CD4-positive, alpha-beta T cell treated with Interferon gamma for 1 hour (primary cell): ENCODE measurements around the gene PPP1R26.
"Not testable (repeated sequence)": the region's sequence is repeated elsewhere in the genome, so short reads cannot be mapped to it uniquely, and the experiment has no call there.

ENCODE experiments used
- DNase-seq: peaks from one replicate; pipeline ENCODE4 v3.0.0-alpha.2; 2020

PPP1R26 gene, protein sequence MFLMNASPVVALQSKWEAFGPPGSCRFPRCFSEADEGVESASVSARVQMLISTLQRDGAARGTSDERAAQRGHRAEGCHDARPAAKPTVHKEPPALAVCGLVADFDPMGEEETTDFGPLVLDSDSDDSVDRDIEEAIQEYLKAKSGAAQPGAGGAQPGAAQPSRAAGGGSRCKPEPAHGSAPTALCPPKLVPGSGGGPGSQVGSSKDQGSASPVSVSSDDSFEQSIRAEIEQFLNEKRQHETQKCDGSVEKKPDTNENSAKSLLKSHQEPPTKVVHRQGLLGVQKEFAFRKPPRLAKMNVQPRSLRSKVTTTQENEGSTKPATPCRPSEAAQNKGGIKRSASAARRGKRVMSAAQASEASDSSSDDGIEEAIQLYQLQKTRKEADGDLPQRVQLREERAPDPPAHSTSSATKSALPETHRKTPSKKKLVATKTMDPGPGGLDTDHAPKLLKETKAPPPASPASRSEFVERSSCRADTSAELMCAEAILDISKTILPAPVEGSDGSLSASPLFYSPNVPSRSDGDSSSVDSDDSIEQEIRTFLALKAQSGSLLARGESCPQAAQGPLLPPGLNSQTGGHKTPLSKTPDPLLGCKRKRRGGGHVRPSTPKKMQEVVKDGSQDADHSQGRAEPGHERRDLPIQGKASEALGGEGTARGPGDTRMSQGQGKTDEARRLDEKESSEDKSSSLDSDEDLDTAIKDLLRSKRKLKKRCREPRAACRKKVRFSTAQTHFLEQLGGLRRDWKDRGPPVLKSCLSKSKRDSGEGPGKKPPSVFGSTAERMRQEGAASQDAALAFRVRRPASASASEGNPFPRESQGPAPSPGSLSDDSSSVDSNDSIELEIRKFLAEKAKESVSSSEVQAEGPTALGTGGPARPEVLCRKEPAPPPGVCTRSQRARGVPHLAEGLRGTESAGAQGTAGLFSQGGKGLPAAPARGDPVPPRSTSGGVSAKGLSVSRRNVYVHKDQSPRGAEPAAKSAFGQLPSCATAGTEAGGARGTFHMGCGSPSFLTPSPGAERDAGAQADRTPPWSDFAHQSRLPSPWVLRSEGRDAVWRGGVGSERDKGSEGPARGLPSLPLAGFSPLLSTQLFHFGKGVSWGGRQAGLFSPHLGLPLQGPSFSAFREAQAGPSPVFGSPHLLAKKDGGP (N-terminal part only)

DNA sequence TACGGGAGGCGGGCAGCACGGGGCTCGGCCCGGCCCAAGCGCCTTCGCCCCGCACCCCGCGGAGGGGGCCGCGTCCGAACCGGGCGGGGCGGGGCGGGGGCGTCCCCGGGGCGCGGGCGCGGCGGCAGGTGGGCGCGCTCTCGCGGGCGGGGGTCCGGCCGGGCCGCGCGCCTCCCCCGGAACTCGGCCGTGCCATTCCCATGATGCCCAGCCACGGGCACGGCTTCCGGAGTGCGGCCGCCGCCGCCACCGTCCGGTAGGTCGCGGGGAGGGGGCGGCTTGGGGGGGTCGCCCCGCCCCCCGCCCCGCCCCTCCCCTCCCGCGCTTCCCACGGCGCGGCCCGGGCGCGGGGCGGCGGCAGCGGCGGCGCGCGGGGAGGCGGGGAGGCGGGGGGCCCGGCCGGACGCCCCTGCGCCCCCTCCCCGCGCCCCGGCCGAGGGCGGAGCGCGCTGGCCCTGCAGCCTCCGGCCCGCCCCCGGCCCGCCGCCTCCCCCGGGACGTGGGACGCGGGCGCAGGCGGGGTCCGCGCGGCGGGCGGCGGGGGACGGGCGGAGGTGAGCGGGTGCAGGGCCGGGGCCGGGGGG is at the start of gene PPP1R26:
PPP1R26 (plus strand) TSS at position 314 of the 584 bp plus-strand sequence. CDS start 4,729 bp downstream, outside the sequence.
- no peak for DNase-seq

DNA sequence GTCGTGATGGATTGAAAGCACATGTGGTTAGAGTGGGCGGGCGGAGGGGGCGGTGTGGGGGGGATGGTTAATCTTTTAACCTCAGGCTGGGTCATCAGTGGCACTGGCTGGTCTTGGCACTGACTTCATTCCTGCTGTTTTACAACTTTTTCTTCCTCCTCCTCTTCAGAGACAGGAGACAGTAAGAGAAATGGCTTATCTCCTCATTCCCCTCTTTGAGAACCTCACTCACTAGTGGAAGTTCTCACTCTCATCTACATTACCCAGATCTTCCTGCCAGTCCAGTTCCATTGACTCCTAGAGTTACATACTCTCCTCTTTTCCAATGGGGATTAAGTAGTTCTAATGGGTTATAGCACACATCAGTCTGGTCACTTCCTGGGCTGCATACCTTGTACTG is 42.3 kb upstream of the PPP1R26 start:
- DNase-seq = no peak

DNA sequence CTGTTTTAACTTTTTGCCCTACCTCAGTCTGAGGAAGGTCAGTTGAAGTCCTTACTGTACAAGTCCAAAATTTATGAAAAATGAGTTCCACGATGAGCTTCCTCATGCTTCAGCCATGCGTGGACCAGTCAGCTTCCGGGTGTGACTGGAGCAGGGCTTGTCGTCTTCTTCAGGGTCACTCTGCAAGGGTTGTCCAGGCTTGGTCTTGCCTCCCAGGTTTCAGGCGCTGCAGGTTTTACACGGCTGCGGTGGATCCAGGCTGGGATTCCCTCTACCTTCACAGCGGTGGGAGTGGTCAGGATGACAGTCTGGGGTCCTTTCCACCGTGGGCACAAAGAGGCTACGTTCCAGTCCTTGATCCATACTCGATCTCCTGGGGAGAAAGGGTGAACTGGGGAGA is 41.9 kb upstream of the PPP1R26 start:
- not testable (repeated sequence) for DNase-seq

DNA sequence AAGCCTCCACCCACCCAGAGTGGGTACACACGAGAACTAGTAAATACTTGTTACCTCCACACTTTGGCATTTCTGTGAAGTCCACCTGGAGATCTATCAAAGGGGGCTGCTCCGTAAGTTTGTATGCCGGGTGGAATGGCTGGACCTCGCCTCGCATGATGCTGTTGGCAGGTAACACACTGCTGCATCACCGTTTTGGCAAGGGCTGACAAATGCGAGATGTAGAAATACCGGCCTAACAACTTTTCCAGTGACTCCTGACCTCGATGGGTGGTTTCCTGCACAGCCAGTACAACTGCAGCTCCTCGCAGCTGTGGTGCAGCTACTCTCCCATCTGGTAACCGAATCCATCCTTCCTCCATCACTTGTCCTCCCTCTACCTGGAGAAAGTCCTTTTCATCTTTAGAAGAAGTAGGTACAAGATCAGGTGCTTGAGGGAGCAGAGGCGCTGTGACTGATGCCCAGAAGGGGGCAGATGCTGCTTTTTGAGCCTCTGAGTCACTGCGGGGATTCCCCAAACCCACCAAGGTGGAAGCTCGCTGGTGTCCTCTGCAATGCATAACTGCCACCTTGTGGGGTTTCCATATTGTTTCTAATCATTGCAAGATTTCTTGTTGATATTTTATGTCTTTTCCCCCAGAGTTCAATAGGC is 40.9 kb upstream of the PPP1R26 start:
- DNase-seq = not testable (repeated sequence)

DNA sequence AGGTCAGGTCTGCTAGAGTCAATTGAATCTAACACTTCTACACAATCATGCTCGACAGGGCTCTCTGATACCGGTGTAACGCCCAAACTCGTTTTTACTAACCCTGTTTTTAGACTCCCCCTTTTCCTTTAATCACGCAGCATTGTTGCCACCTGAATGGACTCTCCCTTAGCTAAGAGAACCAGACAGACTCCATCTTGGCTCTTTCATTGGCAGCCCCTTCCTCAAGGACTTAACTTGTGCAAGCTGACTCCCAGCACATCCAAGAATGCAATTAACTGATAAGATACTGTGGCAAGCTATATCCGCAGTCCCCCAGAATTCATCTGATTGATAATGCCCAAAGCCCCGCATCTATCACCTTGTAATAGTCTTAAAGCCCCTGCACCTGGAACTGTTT is 40.1 kb upstream of the PPP1R26 start:
- not testable (repeated sequence) for DNase-seq

DNA sequence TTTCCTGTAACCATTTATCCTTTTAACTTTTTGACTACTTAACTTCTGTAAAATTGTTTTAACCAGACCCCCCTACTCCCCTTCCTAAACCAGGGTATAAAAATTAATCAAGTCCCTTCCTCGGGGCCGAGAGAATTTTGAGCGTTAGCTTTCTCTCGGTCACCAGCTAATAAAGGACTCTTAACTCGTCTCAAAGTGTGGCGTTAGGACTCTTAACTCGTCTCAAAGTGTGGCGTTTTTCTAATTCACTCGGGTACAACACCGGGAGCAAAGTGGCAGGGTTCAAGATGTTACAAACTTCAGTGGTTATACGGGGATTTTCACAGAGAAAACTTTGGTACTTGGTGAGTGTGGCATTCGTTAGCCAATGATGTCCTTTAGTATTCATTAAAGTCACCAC is 39.7 kb upstream of the PPP1R26 start:
- DNase-seq = no peak

DNA sequence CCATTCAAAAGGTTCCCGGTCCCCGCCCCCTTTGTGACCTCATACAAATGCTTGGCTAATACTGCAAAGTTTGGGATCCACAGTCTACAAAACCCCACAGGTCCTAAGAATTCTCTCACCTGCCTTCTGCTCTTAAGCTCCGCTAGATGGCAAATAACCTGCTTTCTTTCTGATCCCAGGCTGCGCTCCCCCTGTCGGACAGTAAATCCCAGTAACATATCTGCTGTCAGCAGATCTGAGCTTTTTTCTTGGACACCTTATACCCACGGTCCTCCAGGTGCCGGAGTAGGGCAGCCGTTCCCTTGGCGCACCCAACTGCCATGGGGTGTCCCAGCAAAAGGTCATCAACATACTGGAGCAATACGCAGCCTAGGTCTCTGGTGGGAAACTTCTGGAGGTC is 39.0 kb upstream of the PPP1R26 start:
- DNase-seq = no peak

DNA sequence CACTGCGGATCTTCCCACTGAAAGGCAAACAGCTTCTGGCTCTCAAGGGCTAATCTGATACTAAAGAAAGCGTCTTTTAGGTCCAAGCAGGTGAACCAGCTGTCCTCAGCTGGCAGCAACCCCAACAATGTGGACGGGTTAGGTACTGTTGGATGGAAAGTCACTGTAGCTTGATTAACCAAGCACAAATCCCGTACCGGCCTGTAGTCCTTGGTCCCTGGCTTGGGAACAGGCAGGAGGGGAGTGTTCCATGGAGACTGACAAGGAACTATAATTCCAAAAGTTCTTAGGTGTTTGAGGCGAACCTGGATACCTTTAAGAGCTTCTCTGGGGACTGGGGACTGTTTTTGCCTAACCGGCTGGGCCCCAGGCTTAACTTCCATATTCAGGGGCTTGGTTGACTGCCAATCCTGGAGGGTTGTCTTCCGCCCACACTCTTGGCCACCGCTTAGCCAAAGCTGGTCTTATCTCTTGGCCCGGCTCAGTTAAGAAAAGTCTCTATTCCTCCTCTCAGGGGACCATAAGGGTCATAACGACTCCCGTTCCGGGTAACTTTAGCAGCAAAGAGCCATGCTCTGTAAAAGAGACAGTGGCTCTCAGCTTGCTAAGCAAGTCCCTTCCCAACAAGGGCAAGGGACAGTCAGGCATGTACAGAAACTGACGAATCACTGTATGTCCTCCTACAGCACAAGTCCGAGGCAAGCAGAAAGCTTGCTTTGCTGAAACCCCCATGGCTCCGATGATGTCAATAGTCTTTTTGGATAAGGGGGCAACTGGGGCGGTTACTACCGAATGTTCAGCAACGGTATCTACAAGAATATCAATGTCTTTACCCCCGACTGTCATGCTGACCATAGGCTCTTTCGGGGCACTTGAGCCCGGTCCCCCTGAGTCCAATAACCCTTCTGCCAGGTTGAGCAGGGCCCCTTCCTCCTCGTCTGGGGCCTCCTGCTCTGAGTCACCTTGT is 38.2 kb upstream of the PPP1R26 start:
- not testable (repeated sequence) for DNase-seq

DNA sequence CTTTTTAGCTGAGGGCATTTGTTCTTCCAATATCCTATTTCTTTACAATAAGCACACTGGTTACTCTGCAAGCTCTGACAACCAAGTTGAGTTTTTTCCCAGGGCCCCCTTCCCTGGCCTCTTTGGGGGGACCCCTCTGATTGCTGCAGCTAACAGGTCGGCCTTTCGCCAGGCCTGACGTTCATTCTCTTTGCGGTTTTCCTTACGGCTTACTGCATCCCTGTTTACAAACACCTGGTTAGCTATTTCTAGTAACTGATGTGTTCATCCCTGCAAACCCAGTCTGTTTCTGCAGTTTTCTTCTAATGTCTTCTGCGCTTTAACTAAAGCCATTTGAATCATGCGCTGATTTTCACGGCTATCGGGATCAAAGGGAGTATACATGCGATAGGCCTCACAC is 37.5 kb upstream of the PPP1R26 start:
- no peak for DNase-seq

DNA sequence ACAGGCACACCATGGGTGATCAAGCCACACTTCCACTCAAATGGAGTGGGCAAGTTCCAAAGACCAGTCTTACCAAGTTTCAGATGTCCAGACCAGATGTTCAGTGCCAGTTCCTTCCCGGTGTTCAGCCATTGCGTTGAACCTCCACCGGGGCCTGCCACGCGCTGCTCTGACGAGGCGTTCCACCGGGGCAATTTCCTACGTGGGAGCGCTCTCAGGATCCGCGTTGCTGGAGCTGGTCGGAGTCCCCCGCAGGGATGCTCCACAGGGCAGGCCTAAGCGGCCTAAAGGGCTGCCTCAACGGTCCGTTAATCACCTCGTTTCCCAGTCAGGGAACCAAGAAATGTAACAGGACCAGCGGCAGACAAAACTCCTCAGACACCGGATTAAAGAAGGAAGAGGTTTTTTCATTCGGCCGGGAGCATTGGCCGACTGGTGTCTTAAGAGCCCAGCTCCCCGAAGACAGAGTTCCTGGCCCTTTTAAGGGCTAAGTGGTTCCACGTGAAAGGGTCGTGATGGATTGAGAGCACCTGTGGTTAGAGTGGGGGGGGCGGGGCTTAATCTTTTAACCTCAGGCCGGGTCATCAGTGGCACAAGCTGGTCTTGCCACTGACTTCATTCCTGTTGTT is 35.7 kb upstream of the PPP1R26 start:
- no peak for DNase-seq

DNA sequence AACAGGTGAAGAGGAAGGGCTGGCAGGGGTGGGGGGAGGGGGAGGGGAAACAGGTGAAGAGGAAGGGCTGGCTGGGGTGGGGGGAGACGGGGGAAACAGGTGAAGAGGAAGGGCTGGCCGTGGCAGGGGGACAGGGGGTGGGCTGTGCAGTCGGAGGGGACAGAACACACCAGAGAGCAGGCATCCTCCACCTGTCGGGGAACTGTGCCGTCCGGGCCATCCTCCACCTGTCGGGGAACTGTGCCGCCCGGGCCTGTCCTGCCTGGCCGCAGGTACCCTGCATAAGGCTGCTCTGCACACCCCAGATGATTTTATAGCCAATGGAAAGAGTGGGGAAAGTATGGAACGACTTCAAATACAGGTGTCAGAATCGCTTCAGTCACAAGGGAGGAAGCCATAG is 32.5 kb upstream of the PPP1R26 start:
- no peak for DNase-seq

DNA sequence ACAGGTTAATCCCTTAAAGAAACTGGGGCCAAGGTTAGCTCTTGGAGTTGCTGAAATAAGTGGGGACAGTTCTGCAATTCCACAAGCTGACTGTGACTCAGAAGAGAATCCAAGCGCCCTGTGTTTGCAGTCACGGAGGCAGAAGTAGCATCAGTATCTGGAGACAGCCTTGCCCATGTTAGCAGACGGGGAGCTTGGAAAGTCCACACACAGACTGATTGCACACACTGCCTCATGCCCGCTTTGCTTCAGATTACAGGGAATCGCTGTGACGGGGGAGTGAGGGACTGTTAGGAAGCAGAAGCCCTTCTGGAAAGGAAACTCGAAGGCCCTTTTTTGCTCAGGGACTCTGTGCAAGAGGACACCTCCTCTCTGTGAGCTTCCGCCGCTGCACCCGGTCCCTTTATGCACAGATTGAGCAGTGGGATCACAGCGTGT is 30.9 kb upstream of the PPP1R26 start:
- no peak for DNase-seq

DNA sequence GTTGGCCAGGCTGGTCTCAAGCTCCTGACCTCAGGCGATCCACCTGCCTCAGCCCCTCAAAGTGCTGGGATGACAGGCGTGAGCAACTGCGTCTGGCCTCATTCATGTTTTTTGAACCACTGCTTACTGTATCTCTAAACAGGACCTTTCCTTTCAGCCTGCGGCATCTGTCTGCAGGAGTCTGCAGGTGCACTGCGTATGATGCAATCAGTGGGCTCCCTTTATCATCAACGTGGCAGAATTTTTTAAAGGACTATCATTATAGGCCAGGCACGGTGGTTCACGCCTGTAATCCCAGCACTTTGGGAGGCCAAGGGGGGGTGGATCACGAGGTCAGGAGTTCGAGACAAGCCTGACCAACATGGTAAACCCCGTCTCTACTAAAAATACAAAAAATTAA is 30.1 kb upstream of the PPP1R26 start:
- not testable (repeated sequence) for DNase-seq

DNA sequence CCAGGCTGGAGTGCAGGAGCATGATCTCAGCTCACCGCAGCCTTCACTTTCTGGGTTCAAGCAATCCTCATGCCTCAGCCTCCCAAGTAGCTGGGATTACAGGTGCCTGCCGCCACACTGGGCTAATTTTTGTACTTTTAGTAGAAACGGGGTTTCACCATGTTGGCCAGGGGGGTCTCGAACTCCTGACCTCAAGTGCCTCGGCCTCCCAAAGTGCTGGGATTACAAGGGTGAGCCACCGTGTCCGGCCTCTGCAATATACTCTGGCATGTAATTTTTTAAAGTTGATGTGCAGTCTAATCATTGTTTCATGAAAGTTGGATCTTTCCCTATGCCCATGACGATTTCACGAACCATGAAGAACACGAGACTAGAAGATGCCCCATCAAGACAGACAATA is 28.6 kb upstream of the PPP1R26 start:
- no peak for DNase-seq

DNA sequence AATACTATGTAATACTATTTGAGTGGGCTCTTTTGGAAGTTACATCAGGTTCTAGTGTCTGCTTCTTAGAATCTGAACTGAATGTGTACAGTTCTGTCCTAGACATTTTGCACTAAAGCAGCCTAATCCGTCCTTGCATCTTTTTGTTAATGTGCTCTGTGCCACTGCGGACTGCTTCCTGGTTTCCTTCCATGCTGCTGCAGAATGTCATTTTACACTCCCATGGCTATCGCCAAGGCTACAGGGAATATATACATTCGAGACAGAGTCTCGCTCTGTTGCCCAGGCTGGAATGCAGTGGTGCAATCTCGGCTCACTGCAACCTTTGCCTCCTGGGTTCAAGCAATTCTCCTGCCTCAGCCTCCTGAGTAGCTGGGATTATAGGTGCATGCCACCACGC is 27.7 kb upstream of the PPP1R26 start:
- DNase-seq = not testable (repeated sequence)

DNA sequence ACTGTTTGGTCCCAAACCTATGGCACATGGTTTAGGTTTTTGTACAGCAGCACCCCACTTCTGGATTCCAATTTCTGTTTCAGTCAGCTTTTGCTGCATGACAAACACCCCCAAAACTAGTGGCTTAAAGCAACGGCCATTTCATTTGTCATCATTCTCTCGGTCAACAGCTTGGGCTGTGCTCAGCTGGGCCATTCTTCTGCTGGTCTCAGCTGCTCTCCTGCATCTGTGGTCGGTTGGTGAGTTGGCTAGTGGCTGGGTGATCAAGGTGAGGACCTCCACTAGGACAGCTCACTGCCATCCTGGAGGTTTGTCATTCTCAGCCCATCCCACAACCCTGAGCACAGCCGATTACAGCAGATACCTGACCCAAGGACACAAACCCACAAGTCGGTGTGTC is 24.8 kb upstream of the PPP1R26 start:
- no peak for DNase-seq

DNA sequence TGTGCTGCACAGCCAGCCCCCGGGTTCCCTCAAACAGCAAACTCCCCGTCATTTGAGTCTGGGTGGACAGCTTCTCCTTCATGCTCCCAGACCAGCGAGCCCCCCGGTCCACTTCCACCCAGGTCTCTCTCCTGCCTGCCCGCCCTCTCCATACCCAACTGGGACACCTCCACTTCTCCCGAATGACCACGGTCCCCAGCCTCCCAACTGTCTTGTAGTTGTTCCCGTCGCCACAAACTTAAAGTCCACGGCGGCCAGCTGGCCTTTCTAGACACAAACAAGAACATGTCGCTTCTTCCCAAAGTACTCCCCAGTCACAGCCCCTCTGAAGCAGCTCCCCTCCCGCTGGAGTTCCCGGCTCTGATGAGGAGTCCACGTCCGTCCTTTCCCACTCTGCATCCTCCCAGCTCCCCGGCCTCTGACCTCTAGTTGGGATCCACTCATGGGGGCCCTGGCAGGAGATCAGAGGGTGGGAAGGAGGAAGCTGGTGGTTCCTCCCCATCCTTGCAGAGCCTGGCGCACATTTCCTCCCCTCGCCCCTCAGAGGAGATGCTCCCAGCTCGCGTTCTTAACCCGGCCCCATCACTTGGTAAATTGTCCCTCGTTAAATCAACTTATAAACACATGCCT is 24.1 kb upstream of the PPP1R26 start:
- DNase-seq = no peak

DNA sequence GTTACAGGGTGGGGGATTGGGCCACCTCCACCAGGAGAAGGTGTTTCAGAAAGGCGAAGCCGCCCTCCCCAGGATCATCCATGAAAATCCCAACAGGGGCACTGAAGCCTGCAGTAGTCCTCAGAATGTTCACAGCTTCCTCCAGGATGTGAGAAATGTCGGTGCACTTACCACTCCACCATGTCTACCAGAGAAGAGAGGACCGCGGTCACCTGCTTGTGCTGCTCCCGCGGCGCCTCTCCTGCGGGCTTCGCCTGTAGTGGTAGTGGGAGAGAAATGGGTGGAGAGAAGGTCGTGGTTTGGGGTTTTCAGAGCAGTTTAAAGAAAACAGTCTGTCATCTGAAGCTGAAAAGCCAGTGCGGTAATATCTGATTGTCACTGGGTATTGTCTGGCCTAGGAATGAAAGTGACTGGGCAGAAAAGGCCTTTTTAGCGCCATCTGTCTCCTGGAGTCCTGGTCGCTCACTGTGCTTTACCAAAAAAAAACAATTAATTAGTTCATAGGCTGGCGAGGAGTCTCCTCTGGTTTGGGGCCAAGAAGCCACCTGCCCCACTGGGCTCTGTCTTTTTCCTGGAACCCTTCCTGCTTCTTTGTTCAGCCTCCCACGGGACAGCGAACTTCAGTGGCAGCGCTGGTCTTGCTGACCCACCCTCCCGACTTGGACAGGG is 23.0 kb upstream of the PPP1R26 start:
- DNase-seq = no peak

DNA sequence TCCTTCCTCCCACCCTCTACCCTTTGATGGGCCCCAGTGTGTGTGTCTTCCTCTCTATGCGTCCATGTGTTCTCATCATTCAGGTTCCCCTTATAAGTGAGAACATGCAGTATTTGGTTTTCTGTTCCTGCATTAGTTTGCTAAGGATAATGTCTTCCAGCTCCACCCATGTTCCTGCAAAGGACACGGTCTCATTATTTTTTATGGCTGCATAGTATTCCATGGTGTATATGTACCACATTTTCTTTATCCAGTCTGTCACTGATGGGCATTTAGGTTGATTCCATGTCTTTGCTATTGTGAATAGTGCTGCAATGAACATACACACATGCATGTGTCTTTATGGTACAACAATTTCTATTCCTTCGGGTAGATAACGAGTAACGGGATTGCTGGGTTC is 21.1 kb upstream of the PPP1R26 start:
- DNase-seq = not testable (repeated sequence)

DNA sequence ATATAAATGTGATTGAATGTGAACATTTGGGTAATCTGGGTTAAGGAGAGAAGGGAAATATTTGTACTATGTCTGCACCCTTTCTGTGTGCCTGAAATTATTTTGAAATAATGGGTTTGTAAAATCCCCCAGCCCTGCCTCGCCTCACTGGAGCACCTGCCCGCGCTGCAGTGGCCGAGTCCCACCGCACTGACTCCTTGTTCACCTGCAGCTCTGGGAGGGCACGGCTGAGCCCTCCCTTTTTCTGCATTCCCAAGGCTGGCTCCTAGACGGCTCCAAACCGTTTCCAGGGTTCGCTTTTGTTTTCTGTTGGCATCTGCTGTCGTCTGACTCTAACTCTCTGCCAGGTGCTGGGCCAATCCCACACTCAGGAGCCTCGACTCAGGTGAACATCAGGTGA is 17.6 kb upstream of the PPP1R26 start:
- no peak for DNase-seq
